ENCODE results near the gene DDA1.

The DDA1 gene

DNA sequence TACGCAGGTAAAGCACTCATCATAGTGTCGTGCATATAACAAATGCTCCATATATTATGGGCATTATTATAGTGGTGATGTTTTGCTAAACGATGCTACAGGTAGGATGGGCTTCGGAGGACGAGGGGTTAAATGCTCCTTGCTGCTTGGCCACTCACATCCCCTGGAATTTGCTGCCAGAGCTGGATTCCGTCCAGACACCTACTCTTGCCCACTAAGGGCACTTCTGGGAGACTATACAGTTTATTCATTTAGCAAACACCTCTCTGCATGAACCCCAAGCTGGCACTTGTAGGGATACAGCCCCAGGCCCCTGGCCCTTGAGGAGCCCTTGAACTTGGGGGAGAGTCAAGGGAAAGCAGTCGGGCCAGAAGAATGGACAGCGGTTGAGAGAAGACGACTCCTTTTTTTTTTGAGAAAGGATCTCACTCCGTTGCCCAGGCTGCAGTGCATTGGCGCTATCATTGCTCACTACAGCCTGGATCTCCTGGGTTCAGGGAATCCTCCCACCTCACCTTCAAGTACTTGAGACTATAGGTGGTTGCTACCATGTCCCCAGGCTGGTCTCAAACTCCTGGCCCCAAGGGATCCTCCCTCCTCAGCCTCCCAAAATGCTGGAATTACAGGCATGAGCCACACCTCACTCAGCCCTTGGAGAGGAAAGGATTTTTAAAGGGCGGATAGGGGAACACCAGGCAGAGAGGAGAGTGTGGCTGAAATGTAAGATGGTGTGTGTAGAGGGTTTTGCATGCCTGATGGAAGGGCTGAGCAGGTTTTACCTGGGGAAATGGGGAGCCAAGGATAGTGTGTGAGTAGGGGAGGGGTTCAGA, 4.8 kb upstream of the DDA1 start:
- peak overlapping the region; percentile 21; the same call in 1 of the 2 replicates for H3K9ac ChIP-seq (ENCODE audit: low read length)
- no peaks in the 10 kb centered on the region for H3K9me3 ChIP-seq (replicated peaks; ENCODE audit: insufficient read depth, low read length)
- DNase-seq, result no peak
- H3K9me2 ChIP-seq (replicated peaks; ENCODE audit: insufficient read depth, low read length), result no peaks in the 10 kb centered on the region
- H3K36me3 ChIP-seq (replicated peaks; ENCODE audit: insufficient read depth, low read length), result no peaks in the 10 kb centered on the region
- H3K4me2 ChIP-seq (ENCODE audit: low read depth, low read length), result peak overlapping the region; percentile 46
- no peaks in the 10 kb centered on the region for H4K20me1 ChIP-seq (ENCODE audit: insufficient read depth, low read length)
- no peaks in the 10 kb centered on the region for H3K27me3 ChIP-seq (replicated peaks; ENCODE audit: insufficient read depth, low read length)
- 0 out of 2 replicates have a peak overlapping the region, but pooled peaks have one; percentile 5 for H3K4me3 ChIP-seq (ENCODE audit: low read length)
- TF ChIP-seq, protein P1, sequence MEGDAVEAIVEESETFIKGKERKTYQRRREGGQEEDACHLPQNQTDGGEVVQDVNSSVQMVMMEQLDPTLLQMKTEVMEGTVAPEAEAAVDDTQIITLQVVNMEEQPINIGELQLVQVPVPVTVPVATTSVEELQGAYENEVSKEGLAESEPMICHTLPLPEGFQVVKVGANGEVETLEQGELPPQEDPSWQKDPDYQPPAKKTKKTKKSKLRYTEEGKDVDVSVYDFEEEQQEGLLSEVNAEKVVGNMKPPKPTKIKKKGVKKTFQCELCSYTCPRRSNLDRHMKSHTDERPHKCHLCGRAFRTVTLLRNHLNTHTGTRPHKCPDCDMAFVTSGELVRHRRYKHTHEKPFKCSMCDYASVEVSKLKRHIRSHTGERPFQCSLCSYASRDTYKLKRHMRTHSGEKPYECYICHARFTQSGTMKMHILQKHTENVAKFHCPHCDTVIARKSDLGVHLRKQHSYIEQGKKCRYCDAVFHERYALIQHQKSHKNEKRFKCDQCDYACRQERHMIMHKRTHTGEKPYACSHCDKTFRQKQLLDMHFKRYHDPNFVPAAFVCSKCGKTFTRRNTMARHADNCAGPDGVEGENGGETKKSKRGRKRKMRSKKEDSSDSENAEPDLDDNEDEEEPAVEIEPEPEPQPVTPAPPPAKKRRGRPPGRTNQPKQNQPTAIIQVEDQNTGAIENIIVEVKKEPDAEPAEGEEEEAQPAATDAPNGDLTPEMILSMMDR (IDR thresholded peaks at IDR 0.05; ENCODE audit: low read length), result no peak
- TF ChIP-seq EZH2 (optimal IDR thresholded peaks at IDR 0.05; ENCODE audit: low read depth, low read length), result no peak
- no peak for TF ChIP-seq EZH2phosphoT487 (IDR thresholded peaks at IDR 0.05; ENCODE audit: low read length)
- peaks cover 24% of the 10 kb centered on the region for H3F3A ChIP-seq (ENCODE audit: insufficient read depth, low read length)
- H3K4me1 ChIP-seq (ENCODE audit: low read length), result peaks cover 17% of the 10 kb centered on the region
- H3K27ac ChIP-seq (ENCODE audit: low read length), result peak overlapping the region; percentile 47; the same call in 1 of the 2 replicates
- H3K79me2 ChIP-seq (ENCODE audit: low read length), result peaks cover 22% of the 10 kb centered on the region
- H2AFZ ChIP-seq (ENCODE audit: low read length), result peak overlapping the region; percentile 19; the same call in 1 of the 2 replicates

DNA sequence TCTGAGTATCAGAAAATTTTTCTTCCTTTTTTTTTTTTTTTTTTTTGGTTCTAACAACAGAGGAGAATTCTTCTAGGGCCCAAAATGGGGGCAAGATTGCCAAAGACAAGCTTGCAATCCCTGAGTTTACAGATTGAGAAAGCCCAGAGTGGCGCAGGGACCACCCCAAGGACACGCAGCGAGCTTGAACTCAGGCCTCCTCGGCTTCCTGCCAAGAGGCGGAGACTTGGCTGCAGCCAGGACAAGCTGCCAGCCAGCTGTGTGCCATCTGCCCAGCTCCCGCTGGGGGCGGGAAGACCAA, 4.2 kb upstream of the DDA1 start:
- Histone ChIP-seq H3K79me2 (ENCODE audit: low read length) (peaks cover 28% of the 10 kb centered on the region), H3F3A (ENCODE audit: insufficient read depth, low read length) (peaks cover 24% of the 10 kb centered on the region), H3K36me3 (replicated peaks; ENCODE audit: insufficient read depth, low read length) (no peaks in the 10 kb centered on the region), H3K27me3 (replicated peaks; ENCODE audit: insufficient read depth, low read length) (no peaks in the 10 kb centered on the region), H4K20me1 (ENCODE audit: insufficient read depth, low read length) (no peaks in the 10 kb centered on the region), H3K9me2 (replicated peaks; ENCODE audit: insufficient read depth, low read length) (no peaks in the 10 kb centered on the region), H3K4me3 (ENCODE audit: low read length) (0 out of 2 replicates have a peak overlapping the region, but pooled peaks have one; percentile 5), H3K27ac (ENCODE audit: low read length) (peak overlapping the region; percentile 47; the same call in 1 of the 2 replicates), H3K9ac (ENCODE audit: low read length) (peak overlapping the region; percentile 21; the same call in 1 of the 2 replicates), H3K9me3 (replicated peaks; ENCODE audit: insufficient read depth, low read length) (no peaks in the 10 kb centered on the region), H2AFZ (ENCODE audit: low read length) (peak overlapping the region; percentile 19; the same call in 1 of the 2 replicates), H3K4me1 (ENCODE audit: low read length) (peaks cover 18% of the 10 kb centered on the region), H3K4me2 (ENCODE audit: low read depth, low read length) (peak overlapping the region; percentile 46)
- TF ChIP-seq, protein P1 (IDR thresholded peaks at IDR 0.05; ENCODE audit: low read length), result no peak
- TF ChIP-seq EZH2phosphoT487 (IDR thresholded peaks at IDR 0.05; ENCODE audit: low read length) (no peak), EZH2 (optimal IDR thresholded peaks at IDR 0.05; ENCODE audit: low read depth, low read length) (no peak)
- no peak for DNase-seq

DNA sequence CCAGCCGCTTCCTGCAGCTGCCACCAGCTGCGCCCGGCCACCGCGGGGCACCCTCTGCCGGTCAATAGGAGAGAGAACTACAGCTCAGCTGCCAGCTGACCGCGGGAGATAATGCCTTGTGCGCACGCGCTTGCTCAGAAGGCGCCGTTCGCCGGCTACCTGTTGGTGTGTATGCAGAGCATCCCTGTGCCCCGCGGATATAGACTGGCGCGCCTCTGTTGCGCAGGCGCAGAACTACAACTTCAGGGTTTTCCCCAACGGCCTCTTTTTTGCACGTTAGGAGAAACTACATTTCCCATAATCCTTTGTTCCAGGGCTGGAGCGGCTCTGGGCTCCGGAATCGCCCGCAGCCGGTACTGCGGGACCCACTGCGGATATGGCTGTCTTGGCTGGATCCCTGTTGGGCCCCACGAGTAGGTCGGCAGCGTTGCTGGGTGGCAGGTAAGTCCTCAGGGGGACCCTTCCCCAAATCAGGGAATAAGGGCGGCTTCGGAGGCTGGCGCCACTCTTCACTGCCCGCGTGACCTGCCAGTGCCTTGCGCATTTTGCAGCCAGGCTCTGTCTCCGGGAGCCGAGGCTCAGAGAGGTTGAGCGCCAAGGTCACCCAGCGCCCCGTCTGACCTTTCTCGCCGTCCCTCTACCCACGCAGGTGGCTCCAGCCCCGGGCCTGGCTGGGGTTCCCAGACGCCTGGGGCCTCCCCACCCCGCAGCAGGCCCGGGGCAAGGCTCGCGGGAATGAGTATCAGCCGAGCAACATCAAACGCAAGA, 3.7 kb upstream of the DDA1 start, which contains the start of gene MRPL34:
MRPL34 (plus strand) TSS at position 356 of the 768 bp plus-strand sequence; CDS start at position 377, 21 bp downstream.
- Histone ChIP-seq H3K36me3 (replicated peaks; ENCODE audit: insufficient read depth, low read length) (no peaks in the 10 kb centered on the region), H4K20me1 (ENCODE audit: insufficient read depth, low read length) (no peaks in the 10 kb centered on the region), H3K9ac (ENCODE audit: low read length) (peak within 1 kb of the TSS; percentile 85), H3K79me2 (ENCODE audit: low read length) (peaks cover 33% of the 10 kb centered on the region), H2AFZ (ENCODE audit: low read length) (peak within 1 kb of the TSS; percentile 85), H3K4me2 (ENCODE audit: low read depth, low read length) (peak within 1 kb of the TSS; percentile 97), H3K4me1 (ENCODE audit: low read length) (peaks cover 23% of the 10 kb centered on the region), H3K9me3 (replicated peaks; ENCODE audit: insufficient read depth, low read length) (no peaks in the 10 kb centered on the region), H3F3A (ENCODE audit: insufficient read depth, low read length) (peaks cover 24% of the 10 kb centered on the region), H3K9me2 (replicated peaks; ENCODE audit: insufficient read depth, low read length) (no peaks in the 10 kb centered on the region), H3K27me3 (replicated peaks; ENCODE audit: insufficient read depth, low read length) (no peaks in the 10 kb centered on the region), H3K4me3 (ENCODE audit: low read length) (peak within 1 kb of the TSS; percentile 85), H3K27ac (ENCODE audit: low read length) (peak within 1 kb of the TSS; percentile 92)
- DNase-seq, result peak; percentile 100
- TF ChIP-seq, protein P1 (IDR thresholded peaks at IDR 0.05; ENCODE audit: low read length), result peak; percentile 93
- TF ChIP-seq EZH2 (optimal IDR thresholded peaks at IDR 0.05; ENCODE audit: low read depth, low read length), result no peak
